C4-2B (cell line): Measurements from ENCODE around the gene GTPBP6.
"Not testable (repeated sequence)": the region's sequence is repeated elsewhere in the genome, so short reads cannot be mapped to it uniquely, and the experiment has no call there.

ENCODE experiments used
- H3K27ac ChIP-seq: fragments of 450-650 bp; 2 replicates; pipeline ENCODE4 v1.5.1; 2017
- ZFX ChIP-seq: fragments of 450-650 bp; IDR thresholded peaks from 2 replicates; pipeline ENCODE4 v1.6.1; 2017
- TF ChIP-seq, protein P1 (sequence below): fragments of 450-650 bp; conservative IDR thresholded peaks from 2 replicates; pipeline ENCODE4 v1.5.1; 2017; ENCODE audit warnings: mild to moderate bottlenecking

GTPBP6 gene

GRCh38 chrX:257681-258289 lies 60.8 kb downstream of the GTPBP6 start:
- TF ChIP-seq ZFX = no peak
- TF ChIP-seq, protein P1, sequence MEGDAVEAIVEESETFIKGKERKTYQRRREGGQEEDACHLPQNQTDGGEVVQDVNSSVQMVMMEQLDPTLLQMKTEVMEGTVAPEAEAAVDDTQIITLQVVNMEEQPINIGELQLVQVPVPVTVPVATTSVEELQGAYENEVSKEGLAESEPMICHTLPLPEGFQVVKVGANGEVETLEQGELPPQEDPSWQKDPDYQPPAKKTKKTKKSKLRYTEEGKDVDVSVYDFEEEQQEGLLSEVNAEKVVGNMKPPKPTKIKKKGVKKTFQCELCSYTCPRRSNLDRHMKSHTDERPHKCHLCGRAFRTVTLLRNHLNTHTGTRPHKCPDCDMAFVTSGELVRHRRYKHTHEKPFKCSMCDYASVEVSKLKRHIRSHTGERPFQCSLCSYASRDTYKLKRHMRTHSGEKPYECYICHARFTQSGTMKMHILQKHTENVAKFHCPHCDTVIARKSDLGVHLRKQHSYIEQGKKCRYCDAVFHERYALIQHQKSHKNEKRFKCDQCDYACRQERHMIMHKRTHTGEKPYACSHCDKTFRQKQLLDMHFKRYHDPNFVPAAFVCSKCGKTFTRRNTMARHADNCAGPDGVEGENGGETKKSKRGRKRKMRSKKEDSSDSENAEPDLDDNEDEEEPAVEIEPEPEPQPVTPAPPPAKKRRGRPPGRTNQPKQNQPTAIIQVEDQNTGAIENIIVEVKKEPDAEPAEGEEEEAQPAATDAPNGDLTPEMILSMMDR = no peak
- no peak overlapping the region for H3K27ac ChIP-seq

- not testable (repeated sequence) for H3K27ac ChIP-seq
Observed at GRCh38 chrX:257054-257453, 61.5 kb downstream of the GTPBP6 start.

DNA sequence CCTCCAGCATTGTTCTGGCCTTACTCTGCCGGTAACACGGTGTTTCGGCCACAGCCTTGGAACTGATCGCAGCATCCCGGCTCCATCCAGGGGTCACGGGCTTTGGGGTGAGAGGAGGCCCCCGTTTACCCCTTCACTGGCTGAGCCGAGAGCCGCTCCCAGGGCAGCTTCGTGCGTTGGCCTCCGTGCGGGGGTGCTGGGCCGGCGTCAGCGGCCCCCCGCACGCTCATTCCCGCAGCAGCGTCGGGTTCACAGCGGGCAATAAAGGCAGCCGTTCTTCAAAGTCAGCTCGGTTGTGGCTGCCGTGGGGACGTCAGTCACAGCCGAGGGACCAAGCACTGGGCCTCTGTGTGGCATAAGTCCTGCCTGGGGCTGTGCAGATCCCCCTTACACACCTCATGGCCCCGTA lies 62.7 kb downstream of the GTPBP6 start:
- TF ChIP-seq, protein P1 = no peak
- TF ChIP-seq ZFX = no peak
- H3K27ac ChIP-seq = no peak overlapping the region
